IMR-90 (cell line): ENCODE data around the gene FAM124A.

ENCODE experiments used
- CTCF ChIP-seq: conservative IDR thresholded peaks from 2 replicates; pipeline ENCODE4 v1.5.1; 2012; ENCODE audit warnings: mild to moderate bottlenecking, low read depth, low read length, improper control_type of control experiment
- FOS ChIP-seq: fragments of 150-350 bp; IDR thresholded peaks from 2 replicates; pipeline ENCODE4 v1.6.1; 2016; ENCODE audit warnings: low read depth, low read length
- POLR2A ChIP-seq: IDR thresholded peaks from 2 replicates; pipeline ENCODE4 v1.6.1; 2012; ENCODE audit warnings: mild to moderate bottlenecking, low read depth, low read length

- no peak for TF ChIP-seq CTCF
- TF ChIP-seq POLR2A, result no peak
- TF ChIP-seq FOS, result no peak
These were observed 65.6 kb downstream of the FAM124A start for GRCh38 chr13:51287758-51288157.
